ENCODE data around the gene SMIM35.

The SMIM35 gene

GRCh38 chr11:118108513-118108912 is 21.8 kb upstream of the SMIM35 start:
- DNase-seq, result no peak

GRCh38 chr11:118106789-118107335 is 20.1 kb upstream of the SMIM35 start:
- DNase-seq, result no peak

GRCh38 chr11:118105657-118106305 is 19.0 kb upstream of the SMIM35 start:
- DNase-seq, result no peak

- no peak for DNase-seq
Observed at GRCh38 chr11:118104491-118104890, 17.7 kb upstream of the SMIM35 start.

- DNase-seq, result no peak
Observed at GRCh38 chr11:118102721-118103261, 16.0 kb upstream of the SMIM35 start.

- no peak for DNase-seq
Observed at GRCh38 chr11:118100691-118101232, 14.0 kb upstream of the SMIM35 start.

- no peak for DNase-seq
Observed at GRCh38 chr11:118099838-118100556, 13.2 kb upstream of the SMIM35 start.

- DNase-seq, result no peak
Observed at GRCh38 chr11:118098996-118099837, 12.5 kb upstream of the SMIM35 start.

- no peak for DNase-seq
Observed at GRCh38 chr11:118095967-118096367, 9.2 kb upstream of the SMIM35 start.

GRCh38 chr11:118095493-118095892 is 8.7 kb upstream of the SMIM35 start:
- DNase-seq, result no peak

GRCh38 chr11:118092907-118093571 is 6.3 kb upstream of the SMIM35 start:
- no peak for DNase-seq

- no peak for DNase-seq
Observed at GRCh38 chr11:118091690-118092089, 4.9 kb upstream of the SMIM35 start.

- DNase-seq, result no peak
Observed at GRCh38 chr11:118090545-118091162, 3.9 kb upstream of the SMIM35 start.

- no peak for DNase-seq
Observed at GRCh38 chr11:118088531-118088930, 1.8 kb upstream of the SMIM35 start.

- DNase-seq, result no peak
Observed at GRCh38 chr11:118087931-118088330, 1.2 kb upstream of the SMIM35 start.

GRCh38 chr11:118084656-118085055 is 2.1 kb downstream of the SMIM35 start:
- DNase-seq, result no peak

GRCh38 chr11:118084247-118084646 is 2.5 kb downstream of the SMIM35 start:
- no peak for DNase-seq

GRCh38 chr11:118082880-118083552 is 3.7 kb downstream of the SMIM35 start:
- DNase-seq, result no peak

- no peak for DNase-seq
Observed at GRCh38 chr11:118081241-118081958, 5.4 kb downstream of the SMIM35 start.

GRCh38 chr11:118080296-118080695 is 6.5 kb downstream of the SMIM35 start:
- no peak for DNase-seq
